IPS-18c (cell line): ENCODE results near the gene ATF3.

Source experiments
- H3K4me3 ChIP-seq: 2 replicates; pipeline ENCODE4 v1.7.0; 2013; ENCODE audit warnings: low read depth, mild to moderate bottlenecking, low read length, moderate library complexity; ENCODE audit not compliant: insufficient read depth
- H3K9me3 ChIP-seq: one replicate; pipeline ENCODE4 v1.6.1; 2013; ENCODE audit warnings: mild to moderate bottlenecking, low read length, moderate library complexity; ENCODE audit not compliant: control insufficient read depth, insufficient read depth

ATF3 gene

GRCh38 chr1:212583643-212584042, 24.9 kb upstream of the ATF3 start:
- no peaks in the 10 kb centered on the region for H3K9me3 ChIP-seq

GRCh38 chr1:212584092-212584886, 24.3 kb upstream of the ATF3 start:
- no peaks in the 10 kb centered on the region for H3K9me3 ChIP-seq
- no peak overlapping the region for H3K4me3 ChIP-seq

More at GRCh38 chr1:212583643-212584042, 24.9 kb upstream of the ATF3 start:
- no peak overlapping the region for H3K4me3 ChIP-seq

GRCh38 chr1:212585210-212585609, 23.4 kb upstream of the ATF3 start:
- no peak overlapping the region for H3K4me3 ChIP-seq
- H3K9me3 ChIP-seq: no peaks in the 10 kb centered on the region

- no peaks in the 10 kb centered on the region for H3K9me3 ChIP-seq
- no peak overlapping the region for H3K4me3 ChIP-seq
These were observed 22.1 kb upstream of the ATF3 start for GRCh38 chr1:212586206-212587015.

- Histone ChIP-seq H3K4me3 (no peak overlapping the region), H3K9me3 (no peaks in the 10 kb centered on the region)
These were observed 21.3 kb upstream of the ATF3 start for GRCh38 chr1:212587016-212587887.

GRCh38 chr1:212587888-212588510, 20.6 kb upstream of the ATF3 start:
- no peaks in the 10 kb centered on the region for H3K9me3 ChIP-seq
- no peak overlapping the region for H3K4me3 ChIP-seq

GRCh38 chr1:212589446-212589845, 19.1 kb upstream of the ATF3 start:
- Histone ChIP-seq H3K4me3 (no peak overlapping the region), H3K9me3 (no peaks in the 10 kb centered on the region)

GRCh38 chr1:212591922-212592321, 16.6 kb upstream of the ATF3 start:
- Histone ChIP-seq H3K4me3 (no peak overlapping the region), H3K9me3 (no peaks in the 10 kb centered on the region)

GRCh38 chr1:212593821-212594251, 14.7 kb upstream of the ATF3 start:
- Histone ChIP-seq H3K9me3 (no peaks in the 10 kb centered on the region), H3K4me3 (no peak overlapping the region)

GRCh38 chr1:212594640-212595039, 13.9 kb upstream of the ATF3 start:
- Histone ChIP-seq H3K9me3 (no peaks in the 10 kb centered on the region), H3K4me3 (no peak overlapping the region)

GRCh38 chr1:212595229-212595628, 13.3 kb upstream of the ATF3 start:
- Histone ChIP-seq H3K9me3 (no peaks in the 10 kb centered on the region), H3K4me3 (no peak overlapping the region)

- Histone ChIP-seq H3K4me3 (no peak overlapping the region), H3K9me3 (no peaks in the 10 kb centered on the region)
These were observed 12.5 kb upstream of the ATF3 start for GRCh38 chr1:212595787-212596714.

- Histone ChIP-seq H3K9me3 (no peaks in the 10 kb centered on the region), H3K4me3 (no peak overlapping the region)
These were observed 11.8 kb upstream of the ATF3 start for GRCh38 chr1:212596798-212597197.

GRCh38 chr1:212597487-212597886, 11.1 kb upstream of the ATF3 start:
- H3K9me3 ChIP-seq: no peaks in the 10 kb centered on the region
- H3K4me3 ChIP-seq: no peak overlapping the region

GRCh38 chr1:212600071-212600915, 8.3 kb upstream of the ATF3 start:
- no peaks in the 10 kb centered on the region for H3K9me3 ChIP-seq

More at GRCh38 chr1:212600071-212600915, 8.3 kb upstream of the ATF3 start:
- no peak overlapping the region for H3K4me3 ChIP-seq
